ENCODE data around the gene KLHDC3.
A peak's percentile ranks its signal among the peaks of the same experiment; 100 is the strongest.

Gene KLHDC3

GRCh38 chr6:43047998-43048397, 33.9 kb downstream of the KLHDC3 start:
- H3K4me3 Mint-ChIP-seq, result no peak overlapping the region
- no peaks in the 10 kb centered on the region for H3K27me3 Mint-ChIP-seq
- ATAC-seq (ENCODE audit: low read depth) (no peak), DNase-seq (ENCODE audit: low spot score in 2 of 2) (no peak)
- peaks cover 27% of the 10 kb centered on the region for H3K36me3 Mint-ChIP-seq
- H3K27ac Mint-ChIP-seq, result no peak overlapping the region
- peaks cover 18% of the 10 kb centered on the region for H3K4me1 Mint-ChIP-seq
- no peaks in the 10 kb centered on the region for H3K9me3 Mint-ChIP-seq

DNA sequence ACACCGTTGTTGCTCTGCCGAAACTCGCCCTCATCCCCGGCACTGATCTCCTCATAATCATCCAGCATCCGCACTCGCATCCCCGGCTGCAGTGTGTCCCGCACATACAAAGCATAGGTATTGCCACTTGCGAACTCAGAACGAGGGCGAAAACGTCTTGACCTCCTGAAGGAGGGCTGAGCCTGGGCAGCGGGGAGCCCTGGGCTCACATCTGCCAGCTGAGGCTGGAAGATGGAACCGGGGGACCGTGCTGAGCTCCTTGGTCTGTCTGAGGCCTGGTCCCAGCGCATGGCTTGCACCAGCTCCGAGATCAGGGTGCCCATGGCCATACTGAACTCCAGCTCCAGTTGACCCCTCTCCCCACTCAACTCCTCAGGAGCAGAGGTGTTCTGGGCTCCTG, 36.9 kb downstream of the KLHDC3 start:
- peaks cover 28% of the 10 kb centered on the region for H3K4me1 Mint-ChIP-seq
- H3K27ac Mint-ChIP-seq, result peak overlapping the region; percentile 96
- peaks cover 19% of the 10 kb centered on the region for H3K36me3 Mint-ChIP-seq
- no peak overlapping the region for H3K4me3 Mint-ChIP-seq
- DNase-seq (ENCODE audit: low spot score in 2 of 2) (no peak), ATAC-seq (ENCODE audit: low read depth) (no peak)
- H3K27me3 Mint-ChIP-seq, result no peaks in the 10 kb centered on the region
- H3K9me3 Mint-ChIP-seq, result no peaks in the 10 kb centered on the region

GRCh38 chr6:43052225-43052841, 38.3 kb downstream of the KLHDC3 start:
- Mint-ChIP-seq H3K4me1 (peaks cover 28% of the 10 kb centered on the region), H3K36me3 (peaks cover 17% of the 10 kb centered on the region), H3K27me3 (no peaks in the 10 kb centered on the region), H3K27ac (peak overlapping the region; percentile 96), H3K4me3 (peak overlapping the region; percentile 97), H3K9me3 (no peaks in the 10 kb centered on the region)
- DNase-seq (ENCODE audit: low spot score in 2 of 2) (no peak), ATAC-seq (ENCODE audit: low read depth) (no peak)

- DNase-seq (ENCODE audit: low spot score in 2 of 2), result no peak
- Mint-ChIP-seq H3K27me3 (no peaks in the 10 kb centered on the region), H3K4me3 (peak overlapping the region; percentile 97), H3K9me3 (no peaks in the 10 kb centered on the region), H3K4me1 (peaks cover 31% of the 10 kb centered on the region), H3K27ac (peak overlapping the region; percentile 96), H3K36me3 (peaks cover 16% of the 10 kb centered on the region)
- ATAC-seq (ENCODE audit: low read depth), result peak; percentile 14
These were observed 38.9 kb downstream of the KLHDC3 start for GRCh38 chr6:43052842-43053544.

- Mint-ChIP-seq H3K27ac (peak within 1 kb of the TSS; percentile 96), H3K36me3 (peaks cover 16% of the 10 kb centered on the region), H3K4me1 (peaks cover 36% of the 10 kb centered on the region), H3K9me3 (no peaks in the 10 kb centered on the region), H3K27me3 (no peaks in the 10 kb centered on the region), H3K4me3 (peak within 1 kb of the TSS; percentile 97)
- peak; percentile 98 for ATAC-seq (ENCODE audit: low read depth)
- DNase-seq (ENCODE audit: low spot score in 2 of 2), result peak; percentile 63 to 66
These were observed 39.6 kb downstream of the KLHDC3 start, which contains the start of gene CUL7 for GRCh38 chr6:43053545-43054205. CUL7 (minus strand) TSS chr6:43053851; CDS start chr6:43052788, 1,063 bp downstream.

DNA sequence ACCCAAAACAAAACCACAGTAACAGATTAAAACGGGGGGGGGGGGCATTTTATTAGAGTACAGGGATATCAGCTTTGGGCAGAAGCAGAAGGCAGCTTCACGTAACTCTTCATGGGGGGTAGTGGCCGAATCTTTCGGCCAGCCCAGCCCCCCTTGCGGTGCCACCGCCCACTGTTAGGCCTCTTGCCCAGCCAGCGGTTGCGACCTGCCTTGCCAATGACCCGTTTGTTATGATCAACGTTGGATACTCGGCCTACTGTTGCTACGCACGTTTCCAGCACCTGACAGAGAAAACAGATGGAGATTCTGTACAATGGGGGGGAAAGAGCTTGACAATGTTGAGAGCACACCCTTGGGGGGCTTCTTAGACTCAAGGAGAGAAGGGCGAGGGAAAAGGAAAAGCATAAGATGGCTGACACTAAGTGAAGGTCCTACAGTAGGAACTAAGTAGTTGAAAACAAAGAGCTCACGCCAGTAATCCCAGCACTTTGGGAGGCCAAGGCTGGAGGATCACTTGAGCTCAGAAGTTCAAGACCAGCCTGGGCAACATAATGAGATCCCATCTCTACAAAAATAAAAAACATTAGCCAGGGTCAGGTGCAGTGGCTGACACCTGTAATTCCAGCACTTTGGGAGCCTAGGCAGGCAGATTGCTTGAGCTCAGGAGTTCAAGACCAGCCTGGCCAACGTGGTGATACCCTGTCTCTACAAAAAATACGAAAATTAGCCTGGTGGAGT, 40.3 kb downstream of the KLHDC3 start:
- peak overlapping the region; percentile 97 for H3K4me3 Mint-ChIP-seq
- H3K9me3 Mint-ChIP-seq, result no peaks in the 10 kb centered on the region
- peaks cover 37% of the 10 kb centered on the region for H3K4me1 Mint-ChIP-seq
- no peaks in the 10 kb centered on the region for H3K27me3 Mint-ChIP-seq
- peaks cover 13% of the 10 kb centered on the region for H3K36me3 Mint-ChIP-seq
- ATAC-seq (ENCODE audit: low read depth) (no peak), DNase-seq (ENCODE audit: low spot score in 2 of 2) (no peak)
- H3K27ac Mint-ChIP-seq, result peak overlapping the region; percentile 96

GRCh38 chr6:43055966-43056365, 41.9 kb downstream of the KLHDC3 start:
- DNase-seq (ENCODE audit: low spot score in 2 of 2) (no peak), ATAC-seq (ENCODE audit: low read depth) (no peak)
- Mint-ChIP-seq H3K9me3 (no peaks in the 10 kb centered on the region), H3K27me3 (no peaks in the 10 kb centered on the region), H3K27ac (no peak overlapping the region), H3K36me3 (peaks cover 3% of the 10 kb centered on the region), H3K4me1 (peaks cover 35% of the 10 kb centered on the region), H3K4me3 (no peak overlapping the region)

- DNase-seq (ENCODE audit: low spot score in 2 of 2) (no peak), ATAC-seq (ENCODE audit: low read depth) (no peak)
- Mint-ChIP-seq H3K27ac (peak overlapping the region; percentile 98), H3K27me3 (no peaks in the 10 kb centered on the region), H3K4me1 (peaks cover 23% of the 10 kb centered on the region), H3K9me3 (no peaks in the 10 kb centered on the region), H3K4me3 (peak overlapping the region; percentile 97), H3K36me3 (peaks cover 9% of the 10 kb centered on the region)
These were observed 44.5 kb downstream of the KLHDC3 start for GRCh38 chr6:43058531-43058930.

GRCh38 chr6:43059168-43060033, 45.4 kb downstream of the KLHDC3 start, which contains the start of the genes KLC4 and MRPL2:
KLC4 (plus strand) TSS chr6:43059631; CDS start chr6:43061336, 1,705 bp downstream.
MRPL2 (minus strand) TSS chr6:43059434; CDS start chr6:43059381, 53 bp downstream.
- Mint-ChIP-seq H3K9me3 (no peaks in the 10 kb centered on the region), H3K27me3 (no peaks in the 10 kb centered on the region), H3K27ac (peak within 1 kb of the TSS; percentile 98), H3K4me3 (peak within 1 kb of the TSS; percentile 97), H3K4me1 (peaks cover 16% of the 10 kb centered on the region), H3K36me3 (peaks cover 12% of the 10 kb centered on the region)
- ATAC-seq (ENCODE audit: low read depth) (peak; percentile 95), DNase-seq (ENCODE audit: low spot score in 2 of 2) (peak; percentile 93 to 95)

- Mint-ChIP-seq H3K4me3 (peak overlapping the region; percentile 97), H3K27me3 (no peaks in the 10 kb centered on the region), H3K36me3 (peaks cover 16% of the 10 kb centered on the region), H3K27ac (peak overlapping the region; percentile 98), H3K4me1 (peaks cover 16% of the 10 kb centered on the region), H3K9me3 (no peaks in the 10 kb centered on the region)
- no peak for DNase-seq (ENCODE audit: low spot score in 2 of 2)
- no peak for ATAC-seq (ENCODE audit: low read depth)
These were observed 46.1 kb downstream of the KLHDC3 start for GRCh38 chr6:43060034-43060754.

- Mint-ChIP-seq H3K4me1 (peaks cover 16% of the 10 kb centered on the region), H3K4me3 (peak overlapping the region; percentile 97), H3K36me3 (peaks cover 20% of the 10 kb centered on the region), H3K27me3 (no peaks in the 10 kb centered on the region), H3K27ac (no peak overlapping the region), H3K9me3 (no peaks in the 10 kb centered on the region)
- DNase-seq (ENCODE audit: low spot score in 2 of 2) (no peak), ATAC-seq (ENCODE audit: low read depth) (no peak)
These were observed 46.9 kb downstream of the KLHDC3 start for GRCh38 chr6:43060755-43061633.

DNA sequence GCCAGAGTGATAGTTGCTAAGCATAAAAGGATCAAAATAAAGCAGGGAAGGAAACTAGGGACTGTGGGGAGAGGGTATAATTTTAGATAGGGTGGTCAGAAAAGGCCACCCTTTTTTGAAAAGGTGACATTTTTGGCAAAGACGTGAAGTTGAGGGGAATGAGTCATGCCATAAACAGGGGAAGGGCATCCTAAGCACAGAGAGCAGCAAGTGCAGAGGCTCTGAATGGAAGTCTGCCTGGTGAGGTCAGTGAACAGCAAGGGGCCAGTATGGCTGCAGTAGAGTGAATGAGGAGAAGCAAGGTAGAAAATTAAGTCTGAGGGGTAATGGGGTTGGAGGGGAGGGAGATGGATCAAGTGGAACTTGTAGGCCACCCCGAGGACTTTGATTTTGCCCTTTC, 47.8 kb downstream of the KLHDC3 start:
- ATAC-seq (ENCODE audit: low read depth) (no peak), DNase-seq (ENCODE audit: low spot score in 2 of 2) (no peak)
- no peaks in the 10 kb centered on the region for H3K27me3 Mint-ChIP-seq
- H3K4me3 Mint-ChIP-seq, result no peak overlapping the region
- peaks cover 26% of the 10 kb centered on the region for H3K36me3 Mint-ChIP-seq
- H3K4me1 Mint-ChIP-seq, result peaks cover 16% of the 10 kb centered on the region
- no peaks in the 10 kb centered on the region for H3K9me3 Mint-ChIP-seq
- H3K27ac Mint-ChIP-seq, result no peak overlapping the region
